ENCODE results near the gene MRPL45. TPM values are rescaled to one million over a fixed set of nuclear protein-coding genes. Genes with fewer than 3 reads are reported as not detected.

The MRPL45 gene
- total and polyA plus RNA-seq, 4 donors: 16.9 to 22.2 (median 19.0) TPM

- WGBS: 85% methylated on average over 3 of the region's 3 CpGs
- DNase-seq (ENCODE audit: low spot score): no peak
- H3K4me1 ChIP-seq (ENCODE audit: control insufficient read depth in 4 of 4, insufficient read depth in 4 of 4, low read length in 3 of 4): no peaks in the 10 kb centered on the region
- no peaks in the 10 kb centered on the region for H3K27me3 ChIP-seq (ENCODE audit: control insufficient read depth in 4 of 4, insufficient read depth in 4 of 4, low read length in 3 of 4)
- no peak overlapping the region for H3K9ac ChIP-seq (ENCODE audit: low read depth in 1 of 2, low read length in 2 of 2)
- TF ChIP-seq FOXA2 (IDR thresholded peaks at IDR 0.05) (no peak), JUND (IDR thresholded peaks at IDR 0.05) (no peak), ATF3 (IDR thresholded peaks at IDR 0.05) (no peak), NR2F2 (IDR thresholded peaks at IDR 0.05) (no peak), MAX (IDR thresholded peaks at IDR 0.05) (no peak), GABPA (IDR thresholded peaks at IDR 0.05 in 1 of 2, conservative IDR thresholded peaks at IDR 0.05 in 1 of 2) (no peak)
- H3K36me3 ChIP-seq (ENCODE audit: control insufficient read depth in 4 of 4, insufficient read depth in 3 of 4, low read depth in 1 of 4, low read length in 3 of 4): peaks cover 1 to 32% (median 9%) of the 10 kb centered on the region in 4 donors
- no peak overlapping the region for H3K4me3 ChIP-seq (ENCODE audit: low read depth in 1 of 3, low read length in 3 of 3)
- H3K9me3 ChIP-seq (ENCODE audit: control insufficient read depth in 4 of 4, low read length in 3 of 4): no peaks in the 10 kb centered on the region
- no peak overlapping the region for H3K27ac ChIP-seq (ENCODE audit: low read depth in 1 of 2, low read length in 2 of 2)
Observed at GRCh38 chr17:38324141-38324697, 27.3 kb downstream of the MRPL45 start.

GRCh38 chr17:38324772-38325171 lies 27.8 kb downstream of the MRPL45 start:
- no peak overlapping the region for H3K27ac ChIP-seq (ENCODE audit: low read depth in 1 of 2, low read length in 2 of 2)

More at GRCh38 chr17:38324772-38325171, 27.8 kb downstream of the MRPL45 start:
- Histone ChIP-seq H3K27me3 (ENCODE audit: control insufficient read depth in 4 of 4, insufficient read depth in 4 of 4, low read length in 3 of 4) (no peaks in the 10 kb centered on the region), H3K9me3 (ENCODE audit: control insufficient read depth in 4 of 4, low read length in 3 of 4) (no peaks in the 10 kb centered on the region), H3K4me1 (ENCODE audit: control insufficient read depth in 4 of 4, insufficient read depth in 4 of 4, low read length in 3 of 4) (no peaks in the 10 kb centered on the region), H3K4me3 (ENCODE audit: low read depth in 1 of 3, low read length in 3 of 3) (no peak overlapping the region), H3K9ac (ENCODE audit: low read depth in 1 of 2, low read length in 2 of 2) (no peak overlapping the region), H3K36me3 (ENCODE audit: control insufficient read depth in 4 of 4, insufficient read depth in 3 of 4, low read depth in 1 of 4, low read length in 3 of 4) (peaks cover 0 to 28% (median 8%) of the 10 kb centered on the region in 4 donors)
- WGBS: 94% methylated on average over 2 of the region's 2 CpGs
- DNase-seq (ENCODE audit: low spot score): no peak
- TF ChIP-seq RAD21 (IDR thresholded peaks at IDR 0.05): no peak
- no peak for TF ChIP-seq GABPA (IDR thresholded peaks at IDR 0.05 in 1 of 2, conservative IDR thresholded peaks at IDR 0.05 in 1 of 2)
- no peak for TF ChIP-seq TAF1 (conservative IDR thresholded peaks at IDR 0.05)
- TF ChIP-seq CTCF (IDR thresholded peaks at IDR 0.05; ENCODE audit: low read depth, low read length, missing input control): no peak
- TF ChIP-seq JUND (IDR thresholded peaks at IDR 0.05): no peak
- no peak for TF ChIP-seq MAX (IDR thresholded peaks at IDR 0.05)
- TF ChIP-seq ZBTB33 (IDR thresholded peaks at IDR 0.05): no peak
- TF ChIP-seq REST (IDR thresholded peaks at IDR 0.05): no peak
- no peak for TF ChIP-seq SP1 (IDR thresholded peaks at IDR 0.05)
- TF ChIP-seq YY1 (IDR thresholded peaks at IDR 0.05): no peak
- TF ChIP-seq FOXA2 (IDR thresholded peaks at IDR 0.05): no peak
- TF ChIP-seq HNF4A (conservative IDR thresholded peaks at IDR 0.05): no peak

Data from liver (tissue), 9 donors.